Activated T-cell treated with anti-CD3 and anti-CD28 coated beads for 1 hour (primary cell): ENCODE results near the gene RNU7-1.

Experiments used
- DNase-seq: peaks from one replicate; pipeline ENCODE4 v3.0.0-alpha.2; 2020; ENCODE audit warnings: low read depth

RNU7-1 gene

DNA sequence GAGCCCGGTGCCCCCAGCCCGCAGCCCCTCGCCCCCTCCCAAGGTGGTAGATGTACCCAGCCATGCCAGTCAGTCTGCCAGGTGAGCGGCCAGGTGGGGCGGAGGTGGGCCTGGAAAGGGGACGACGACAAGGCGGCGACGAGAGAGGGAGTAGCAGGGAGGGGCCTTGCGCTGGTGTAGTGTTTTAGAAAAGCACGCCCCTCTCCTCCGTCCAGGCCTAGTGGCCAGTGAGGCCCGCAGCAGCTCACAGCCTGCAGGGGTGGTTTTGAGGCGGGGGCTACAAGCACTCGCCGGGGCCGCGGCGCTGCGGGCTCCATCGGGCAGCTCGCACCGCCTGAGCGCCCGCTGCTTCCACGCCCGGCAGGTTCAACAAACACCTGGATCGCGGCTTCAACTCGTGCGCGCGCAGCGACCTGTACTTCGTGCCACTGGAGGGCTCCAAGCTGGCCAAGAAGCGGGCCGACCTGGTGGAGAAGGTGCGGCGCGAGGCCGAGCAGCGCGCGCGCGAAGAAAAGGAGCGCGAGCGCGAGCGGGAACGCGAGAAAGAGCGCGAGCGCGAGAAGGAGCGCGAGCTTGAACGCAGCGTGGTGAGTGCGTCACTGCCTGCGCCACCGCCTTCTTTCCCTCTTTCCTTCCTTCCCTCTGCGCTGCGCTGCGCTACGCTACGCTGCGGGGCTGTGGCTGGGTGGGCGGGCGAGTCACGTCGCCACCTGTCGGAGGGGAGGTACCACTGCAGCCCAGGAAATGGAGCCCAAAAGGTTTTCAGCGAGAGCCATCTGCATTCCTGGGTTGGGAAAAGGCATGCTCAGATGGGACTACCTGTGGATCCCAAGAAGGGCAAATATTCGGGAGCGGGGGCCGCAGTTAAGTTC lies 5.9 kb upstream of the RNU7-1 start:
- peak; percentile 82 for DNase-seq

DNA sequence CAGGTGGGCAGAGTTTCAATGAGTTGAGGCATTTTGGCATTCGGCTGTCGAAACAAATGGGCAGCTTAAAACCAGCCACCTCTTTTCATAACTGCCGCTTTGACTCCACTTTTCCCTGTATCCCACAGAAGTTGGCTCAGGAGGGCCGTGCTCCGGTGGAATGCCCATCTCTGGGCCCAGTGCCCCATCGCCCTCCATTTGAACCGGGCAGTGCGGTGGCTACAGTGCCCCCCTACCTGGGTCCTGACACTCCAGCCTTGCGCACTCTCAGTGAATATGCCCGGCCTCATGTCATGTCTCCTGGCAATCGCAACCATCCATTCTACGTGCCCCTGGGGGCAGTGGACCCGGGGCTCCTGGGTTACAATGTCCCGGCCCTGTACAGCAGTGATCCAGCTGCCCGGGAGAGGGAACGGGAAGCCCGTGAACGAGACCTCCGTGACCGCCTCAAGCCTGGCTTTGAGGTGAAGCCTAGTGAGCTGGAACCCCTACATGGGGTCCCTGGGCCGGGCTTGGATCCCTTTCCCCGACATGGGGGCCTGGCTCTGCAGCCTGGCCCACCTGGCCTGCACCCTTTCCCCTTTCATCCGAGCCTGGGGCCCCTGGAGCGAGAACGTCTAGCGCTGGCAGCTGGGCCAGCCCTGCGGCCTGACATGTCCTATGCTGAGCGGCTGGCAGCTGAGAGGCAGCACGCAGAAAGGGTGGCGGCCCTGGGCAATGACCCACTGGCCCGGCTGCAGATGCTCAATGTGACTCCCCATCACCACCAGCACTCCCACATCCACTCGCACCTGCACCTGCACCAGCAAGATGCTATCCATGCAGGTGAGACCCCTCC lies 5.0 kb upstream of the RNU7-1 start:
- DNase-seq = no peak

DNA sequence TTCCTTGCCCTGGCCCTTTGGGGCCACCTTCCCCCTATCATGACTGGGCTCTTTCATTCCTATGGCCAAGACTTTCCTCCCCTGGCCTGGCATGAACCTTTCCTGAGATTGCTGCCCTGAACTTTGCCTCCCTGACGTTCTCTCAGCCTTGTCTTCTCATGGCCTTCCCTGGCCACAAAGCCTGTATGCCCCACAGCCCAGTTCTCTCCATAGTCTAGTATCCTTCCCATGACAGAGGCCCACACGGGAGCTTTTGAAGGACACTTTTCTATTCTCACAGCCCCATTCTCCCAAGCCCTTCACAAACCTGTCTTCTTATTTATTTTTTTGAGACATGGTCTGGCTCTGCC lies 4.5 kb upstream of the RNU7-1 start:
- DNase-seq = no peak

DNA sequence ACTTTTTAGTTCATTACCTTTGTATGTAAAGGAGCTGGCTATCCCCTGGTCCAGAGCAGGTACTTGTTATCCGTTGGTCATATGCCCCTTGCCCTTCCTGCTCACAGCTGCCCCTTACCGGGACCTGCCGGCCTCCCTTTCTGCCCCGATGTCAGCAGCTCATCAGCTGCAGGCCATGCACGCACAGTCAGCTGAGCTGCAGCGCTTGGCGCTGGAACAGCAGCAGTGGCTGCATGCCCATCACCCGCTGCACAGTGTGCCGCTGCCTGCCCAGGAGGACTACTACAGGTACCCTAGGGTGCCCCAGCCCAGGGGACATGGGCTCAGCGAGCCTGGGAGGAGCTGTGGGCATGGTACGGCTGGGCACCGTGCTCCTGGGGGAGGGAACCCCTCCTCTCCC lies 2.3 kb upstream of the RNU7-1 start:
- DNase-seq = no peak

DNA sequence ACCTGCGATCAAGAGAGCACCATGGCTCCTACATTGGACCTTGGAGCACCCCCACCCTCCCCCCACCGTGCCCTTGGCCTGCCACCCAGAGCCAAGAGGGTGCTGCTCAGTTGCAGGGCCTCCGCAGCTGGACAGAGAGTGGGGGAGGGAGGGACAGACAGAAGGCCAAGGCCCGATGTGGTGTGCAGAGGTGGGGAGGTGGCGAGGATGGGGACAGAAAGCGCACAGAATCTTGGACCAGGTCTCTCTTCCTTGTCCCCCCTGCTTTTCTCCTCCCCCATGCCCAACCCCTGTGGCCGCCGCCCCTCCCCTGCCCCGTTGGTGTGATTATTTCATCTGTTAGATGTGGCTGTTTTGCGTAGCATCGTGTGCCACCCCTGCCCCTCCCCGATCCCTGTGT lies 1.8 kb upstream of the RNU7-1 start:
- no peak for DNase-seq

DNA sequence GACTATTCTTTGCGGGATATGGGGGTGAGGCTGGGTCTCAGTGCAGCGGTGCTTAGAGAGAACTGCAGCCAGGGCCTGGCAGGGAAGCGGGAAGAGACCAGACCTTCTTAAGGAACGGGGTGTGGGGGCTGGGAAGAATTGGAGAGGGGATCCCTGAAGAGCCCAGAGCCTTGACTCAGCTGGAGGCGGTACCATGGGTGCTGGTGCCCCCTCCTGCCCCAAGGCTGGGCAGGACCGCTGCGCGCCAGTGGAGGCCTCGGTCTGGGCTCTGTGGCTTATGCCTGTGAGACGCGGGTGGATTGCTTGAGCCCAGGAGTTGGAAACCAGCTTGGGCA lies 1.3 kb upstream of the RNU7-1 start:
- no peak for DNase-seq

DNA sequence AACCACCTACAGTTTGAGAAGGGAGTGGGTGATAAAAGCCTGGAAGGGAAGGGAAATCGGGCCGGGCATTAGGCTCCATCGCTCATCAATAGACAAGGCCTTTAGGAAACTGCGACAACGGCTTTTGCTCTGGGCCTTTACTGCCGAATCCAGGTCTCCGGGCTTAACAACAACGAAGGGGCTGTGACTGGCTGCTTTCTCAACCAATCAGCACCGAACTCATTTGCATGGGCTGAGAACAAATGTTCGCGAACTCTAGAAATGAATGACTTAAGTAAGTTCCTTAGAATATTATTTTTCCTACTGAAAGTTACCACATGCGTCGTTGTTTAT lies 261 bp upstream of the RNU7-1 start:
- DNase-seq = no peak

DNA sequence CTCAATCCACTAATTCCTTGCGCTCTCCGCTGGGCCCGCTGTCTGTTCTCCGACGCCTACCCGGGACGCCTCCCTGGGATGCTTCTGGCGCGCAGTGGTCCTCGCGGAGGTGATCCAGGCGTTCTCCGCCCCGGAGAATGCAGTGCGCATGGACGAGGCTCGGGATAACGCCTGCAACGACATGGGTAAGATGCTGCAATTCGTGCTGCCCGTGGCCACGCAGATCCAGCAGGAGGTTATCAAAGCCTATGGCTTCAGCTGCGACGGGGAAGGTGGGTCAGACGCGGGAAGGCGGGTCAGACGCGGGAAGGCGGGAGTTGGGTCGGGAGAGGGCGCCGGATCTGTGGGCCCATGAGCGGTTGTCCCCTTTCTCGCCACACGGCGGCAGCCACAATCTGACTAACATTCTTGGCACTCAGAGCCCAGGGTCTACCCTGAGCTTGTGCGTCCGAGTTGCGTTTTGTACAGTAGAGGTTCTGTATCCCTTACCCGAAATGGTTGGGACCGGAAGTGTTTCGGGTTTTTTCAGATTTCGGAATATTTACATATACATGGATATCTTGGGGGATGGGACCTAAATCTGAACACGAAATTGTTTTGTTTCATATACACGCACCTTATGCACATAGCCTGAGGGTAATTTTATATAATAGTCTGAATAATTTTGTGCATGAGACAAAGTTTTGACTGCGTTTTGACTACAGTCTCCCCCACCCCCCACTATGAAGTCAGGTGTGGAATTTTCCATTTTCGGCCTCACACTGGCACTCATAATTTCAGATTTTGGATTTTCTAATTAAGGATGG lies 968 bp downstream of the RNU7-1 start:
- DNase-seq = peak; percentile 78

DNA sequence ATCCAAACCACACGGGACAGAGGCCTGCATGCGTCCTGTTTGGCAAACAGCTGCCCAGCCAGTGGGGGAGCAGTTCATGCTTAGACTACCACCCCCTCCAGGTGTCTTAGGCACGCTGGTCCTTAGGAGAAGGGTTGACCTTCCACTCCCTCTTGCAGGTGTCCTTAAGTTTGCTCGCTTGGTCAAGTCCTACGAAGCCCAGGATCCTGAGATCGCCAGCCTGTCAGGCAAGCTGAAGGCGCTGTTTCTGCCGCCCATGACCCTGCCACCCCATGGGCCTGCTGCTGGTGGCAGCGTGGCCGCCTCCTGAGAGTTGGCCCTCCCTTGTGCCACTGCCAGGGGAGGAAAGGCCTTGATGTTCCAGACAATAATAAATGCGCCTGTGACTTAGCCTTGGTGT lies 2.0 kb downstream of the RNU7-1 start:
- DNase-seq = no peak

DNA sequence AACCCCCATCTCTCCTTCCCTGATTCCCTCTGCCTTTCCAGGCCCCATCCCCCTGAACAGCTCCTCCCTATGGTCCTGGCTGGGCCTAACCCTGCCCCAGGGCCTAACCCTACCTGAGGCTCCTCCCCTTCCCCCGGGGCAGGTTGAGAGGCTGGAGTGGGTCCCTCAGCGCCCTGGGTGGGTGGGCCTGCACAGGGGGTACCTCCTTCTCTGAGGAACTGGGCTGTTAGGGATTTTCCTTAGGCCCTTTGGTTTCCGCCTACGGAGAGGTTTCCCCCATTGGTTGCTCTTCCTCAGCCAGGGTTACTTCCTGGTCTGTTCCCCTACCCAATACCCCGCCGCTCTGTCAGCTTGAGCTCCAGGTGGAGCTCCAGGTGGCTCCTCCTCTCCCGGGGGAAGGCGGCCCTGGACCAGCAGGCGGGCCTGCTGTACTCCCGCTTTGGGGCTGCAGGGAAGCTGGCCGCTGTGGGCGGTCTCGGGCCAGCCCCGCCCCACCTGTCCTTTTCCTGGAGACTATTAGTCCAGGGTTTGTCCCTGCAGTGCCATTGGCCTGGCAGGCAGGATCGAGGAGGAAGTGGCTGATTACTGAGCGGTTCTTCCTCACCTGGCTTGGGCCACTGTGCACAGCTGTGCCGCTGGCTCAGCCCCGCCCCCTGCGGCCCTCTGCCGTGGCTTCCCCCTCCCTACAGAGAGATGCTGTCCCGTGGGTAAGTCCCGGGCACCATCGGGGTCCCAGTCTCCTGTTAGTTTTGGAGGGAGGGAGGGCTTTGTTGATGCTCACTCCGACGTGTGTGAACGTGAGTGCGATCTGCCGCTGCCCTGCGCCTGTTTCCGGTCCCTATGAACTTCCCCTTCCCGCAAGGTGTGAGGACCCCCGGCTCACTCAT lies 2.7 kb downstream of the RNU7-1 start:
- DNase-seq = no peak

DNA sequence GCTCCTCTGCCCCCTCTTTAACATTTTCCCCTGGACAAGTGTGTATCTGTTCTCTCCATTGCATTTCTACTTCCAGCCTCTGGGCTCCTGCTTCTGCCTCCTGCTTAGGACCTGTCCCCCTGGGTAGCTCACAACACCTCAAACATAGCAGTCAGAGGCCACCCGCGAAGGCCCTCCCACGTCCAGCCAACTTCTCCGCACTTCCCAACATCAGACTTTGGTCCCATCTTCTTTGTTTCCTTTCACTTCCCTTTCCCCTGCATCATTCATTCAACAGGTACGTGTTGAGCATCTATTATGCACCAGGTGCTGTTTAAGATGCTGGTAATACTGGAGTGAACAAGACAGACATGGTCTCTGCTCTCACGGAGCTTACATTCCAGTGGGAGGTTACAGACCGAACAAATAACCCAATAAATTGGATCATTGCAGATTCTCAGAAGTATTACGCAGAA lies 3.3 kb downstream of the RNU7-1 start:
- DNase-seq = no peak

DNA sequence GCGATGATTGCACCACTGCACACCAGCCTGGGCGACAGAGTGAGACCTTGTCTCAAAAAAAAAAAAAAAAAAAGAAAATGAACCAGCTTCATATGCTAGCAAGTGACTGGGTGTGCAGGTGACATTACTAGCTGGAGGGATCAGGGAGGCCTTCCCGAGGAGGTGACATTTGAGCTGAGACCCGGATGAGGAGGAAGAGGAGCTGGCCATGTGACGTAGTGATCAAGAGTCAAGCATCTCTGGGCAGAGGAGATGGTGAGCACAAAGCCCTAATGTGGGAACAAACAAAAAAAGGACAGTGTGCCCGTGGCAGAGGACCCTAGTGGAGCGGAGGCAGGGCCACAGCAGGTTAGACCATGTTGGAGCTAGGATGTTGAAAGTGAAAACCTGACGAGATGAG lies 4.0 kb downstream of the RNU7-1 start:
- DNase-seq = no peak

DNA sequence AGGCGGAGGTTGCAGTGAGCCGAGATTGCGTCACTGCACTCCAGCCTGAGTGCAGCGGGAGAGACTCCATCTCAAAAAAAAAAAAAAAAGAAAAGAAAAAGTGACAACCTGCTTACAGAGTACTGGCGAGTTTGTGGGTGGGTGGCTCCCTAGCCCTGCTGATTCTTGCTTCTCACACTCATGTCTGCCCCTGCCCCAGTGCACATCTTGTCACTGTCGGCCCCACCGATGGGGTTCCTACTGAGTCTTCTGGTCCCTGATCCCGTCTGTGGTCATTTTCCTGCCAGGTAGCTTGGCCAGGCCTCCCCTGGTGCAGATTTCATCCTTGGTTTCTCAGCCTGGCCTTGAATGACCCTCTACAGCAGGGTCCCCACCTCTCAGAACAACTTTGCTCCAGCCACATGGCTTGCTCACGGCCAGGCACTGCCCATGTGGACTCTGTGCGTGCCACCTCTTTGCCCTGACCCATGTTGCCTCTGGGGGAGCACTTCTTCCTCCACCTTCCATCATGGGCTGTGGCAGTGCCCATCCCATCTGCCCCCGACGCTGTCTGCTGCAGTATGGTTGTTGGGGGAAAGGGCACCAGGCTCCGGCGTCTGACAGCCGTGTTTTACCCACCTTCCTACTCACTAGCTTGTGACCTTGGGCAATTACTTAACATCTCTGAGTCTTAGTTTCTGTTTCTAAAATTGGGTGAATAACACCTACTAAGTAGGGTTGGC lies 5.4 kb downstream of the RNU7-1 start:
- no peak for DNase-seq

DNA sequence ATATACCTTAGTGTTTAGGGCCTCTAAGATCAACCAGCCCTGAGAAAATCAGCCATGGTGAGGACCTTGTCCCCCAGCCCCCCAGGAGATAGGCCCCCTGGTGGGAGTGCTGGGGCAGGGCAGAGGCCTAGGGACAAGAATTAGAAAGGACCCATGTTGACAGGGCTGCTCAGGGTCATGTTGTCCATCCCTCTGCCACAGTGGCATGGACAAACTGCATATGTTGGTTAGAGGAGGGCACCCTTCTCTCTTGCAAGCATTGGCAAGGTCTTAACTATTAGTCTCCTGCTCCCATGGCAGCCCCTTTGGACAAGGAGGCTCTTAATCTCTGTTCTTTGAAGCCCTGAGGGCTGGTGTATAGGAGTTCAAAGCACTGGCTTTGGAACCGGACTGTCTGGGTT lies 6.8 kb downstream of the RNU7-1 start:
- DNase-seq = no peak

DNA sequence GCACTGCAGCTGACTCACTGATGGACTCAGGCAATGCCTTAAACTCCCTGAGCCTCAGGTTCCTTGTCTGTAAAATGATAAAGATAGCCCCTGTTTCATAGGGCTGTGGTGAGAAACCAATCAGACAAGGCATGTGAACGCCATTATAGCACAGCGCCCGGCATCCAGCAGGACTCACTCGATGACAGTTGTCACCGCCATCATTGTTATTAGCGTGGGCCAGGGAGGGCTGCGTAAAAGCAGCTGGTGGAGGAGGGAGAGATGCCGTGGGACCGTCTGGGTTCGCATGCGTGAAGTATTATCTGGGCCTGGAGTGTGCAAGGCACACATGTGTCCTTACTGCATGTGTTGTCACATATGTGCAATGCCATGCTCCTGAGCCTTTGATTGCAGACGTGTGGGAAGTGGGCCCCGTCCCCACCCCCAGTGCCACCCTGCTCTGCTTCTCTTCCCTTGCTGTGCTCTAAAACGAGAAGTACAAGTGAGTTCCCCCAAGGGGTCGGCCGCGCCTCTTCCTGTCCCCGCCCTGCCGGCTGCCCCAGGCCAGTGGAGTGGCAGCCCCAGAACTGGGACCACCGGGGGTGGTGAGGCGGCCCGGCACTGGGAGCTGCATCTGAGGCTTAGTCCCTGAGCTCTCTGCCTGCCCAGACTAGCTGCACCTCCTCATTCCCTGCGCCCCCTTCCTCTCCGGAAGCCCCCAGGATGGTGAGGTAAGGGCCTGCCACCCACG lies 7.4 kb downstream of the RNU7-1 start, which contains the start of gene PTPN6:
TSS of gene PTPN6 (plus strand) at position 546 of the 730 bp plus-strand sequence. CDS start at position 703, 157 bp downstream.
- DNase-seq = no peak

DNA sequence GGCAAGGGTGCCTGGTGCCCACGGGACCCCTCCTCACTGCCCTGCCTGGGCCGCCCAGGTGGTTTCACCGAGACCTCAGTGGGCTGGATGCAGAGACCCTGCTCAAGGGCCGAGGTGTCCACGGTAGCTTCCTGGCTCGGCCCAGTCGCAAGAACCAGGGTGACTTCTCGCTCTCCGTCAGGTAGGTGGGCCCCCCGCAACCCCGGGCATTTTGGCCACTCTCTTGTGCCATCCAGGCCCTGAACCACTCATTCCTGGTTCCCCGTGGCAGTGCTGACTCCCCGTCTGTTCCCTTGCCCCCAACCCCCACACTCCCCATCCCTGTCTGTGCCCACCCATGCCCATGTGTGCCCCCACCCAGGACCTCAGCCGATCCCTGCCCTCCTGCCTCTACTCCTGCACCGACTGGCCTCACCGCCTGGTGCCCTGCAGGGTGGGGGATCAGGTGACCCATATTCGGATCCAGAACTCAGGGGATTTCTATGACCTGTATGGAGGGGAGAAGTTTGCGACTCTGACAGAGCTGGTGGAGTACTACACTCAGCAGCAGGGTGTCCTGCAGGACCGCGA lies 8.0 kb downstream of the RNU7-1 start:
- no peak for DNase-seq

DNA sequence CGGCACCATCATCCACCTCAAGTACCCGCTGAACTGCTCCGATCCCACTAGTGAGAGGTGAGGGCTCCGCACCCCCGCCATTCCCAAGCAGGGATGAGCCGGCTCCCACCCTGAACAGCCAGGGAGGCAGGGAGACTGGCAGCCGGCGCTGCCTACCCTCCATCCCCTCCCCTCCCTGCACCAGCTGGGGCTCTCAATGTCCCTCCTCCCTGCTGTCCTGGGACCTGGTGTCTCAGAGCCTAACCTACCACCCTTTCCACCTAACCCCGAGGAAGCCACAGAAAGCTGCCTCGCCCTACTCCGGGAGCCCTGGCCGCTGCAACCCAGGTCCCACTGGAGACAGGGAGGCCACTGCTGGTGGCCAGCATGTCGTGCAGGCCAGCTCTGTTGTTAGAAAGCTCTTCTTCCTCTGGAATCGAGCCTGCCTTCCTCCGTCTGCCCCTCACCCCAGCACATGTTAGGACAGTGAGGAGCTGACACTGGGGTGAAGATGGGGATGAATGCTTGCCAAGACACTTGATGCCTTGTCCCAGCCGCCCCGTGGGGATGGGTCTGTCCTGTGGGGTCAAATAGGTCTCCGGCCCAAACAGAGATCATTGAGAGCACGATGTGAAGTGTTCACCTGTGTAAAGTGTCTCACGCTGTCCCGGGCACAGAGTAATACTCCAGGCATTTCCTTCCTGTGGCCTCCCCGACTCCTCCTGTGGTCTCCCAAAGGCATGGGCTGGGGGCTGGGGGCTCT lies 8.7 kb downstream of the RNU7-1 start:
- DNase-seq = no peak

DNA sequence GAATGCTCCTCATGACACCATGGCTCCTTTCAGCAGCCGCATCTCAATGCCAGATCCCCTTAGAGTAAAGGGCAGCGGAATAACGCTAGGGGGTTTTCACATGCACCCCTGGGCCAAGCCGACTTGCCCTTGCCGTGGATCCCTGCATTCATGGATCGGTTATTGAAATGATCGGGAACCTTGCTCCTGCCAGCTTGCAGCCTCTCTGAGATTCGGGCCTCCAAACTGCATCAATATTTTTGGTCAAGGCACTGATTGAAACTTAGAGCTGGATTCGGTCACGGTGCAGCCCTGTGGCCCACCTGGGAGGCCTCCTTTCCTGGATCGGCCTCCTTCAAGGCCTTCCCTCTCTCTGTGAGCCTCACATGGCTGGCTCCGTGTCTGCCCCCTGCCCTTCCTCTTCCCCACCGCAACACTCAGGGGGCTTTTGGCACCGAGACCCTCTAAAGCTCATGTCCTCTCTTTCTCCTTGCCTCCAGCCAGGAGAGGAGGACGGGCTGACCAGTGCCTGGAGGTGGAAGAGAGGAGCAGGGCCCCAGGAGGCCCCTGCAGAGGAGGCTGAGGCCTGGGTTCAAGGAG lies 9.3 kb downstream of the RNU7-1 start:
- no peak for DNase-seq
